KMS-11 (cell line): ENCODE data around the gene NDUFAF3.

ENCODE experiments used
- H2AFZ ChIP-seq: fragments of 200-600 bp; sonication (generic); 2 replicates; pipeline ENCODE4 v1.6.1; 2016; ENCODE audit warnings: antibody characterized with exemption, mixed run types, low read depth
- H3K27ac ChIP-seq: fragments of 200-600 bp; sonication (generic); 2 replicates; pipeline ENCODE4 v1.6.1; 2016; ENCODE audit warnings: mild to moderate bottlenecking, mixed run types
- H3K27me3 ChIP-seq: fragments of 200-600 bp; sonication (generic); 2 replicates; pipeline ENCODE4 v1.6.1; 2017; ENCODE audit warnings: mild to moderate bottlenecking, low read depth, mixed run types, moderate library complexity; ENCODE audit not compliant: insufficient read depth
- H3K36me3 ChIP-seq: fragments of 200-600 bp; sonication (generic); 2 replicates; pipeline ENCODE4 v1.6.1; 2017; ENCODE audit warnings: mild to moderate bottlenecking, mixed run types; ENCODE audit not compliant: insufficient read depth
- H3K4me1 ChIP-seq: fragments of 200-600 bp; sonication (generic); 2 replicates; pipeline ENCODE4 v1.6.1; 2016; ENCODE audit warnings: mild to moderate bottlenecking, low read depth, mixed run types; ENCODE audit not compliant: poor library complexity, severe bottlenecking
- H3K4me2 ChIP-seq: fragments of 200-600 bp; sonication (generic); 2 replicates; pipeline ENCODE4 v1.7.0; 2016; ENCODE audit warnings: mild to moderate bottlenecking, mixed run types
- H3K4me3 ChIP-seq: fragments of 200-600 bp; sonication (generic); IDR thresholded peaks from 2 replicates; pipeline ENCODE4 v1.6.1; 2017; ENCODE audit warnings: low read depth, low read length, mixed read lengths; ENCODE audit not compliant: insufficient read depth
- H3K79me2 ChIP-seq: fragments of 200-600 bp; sonication (generic); 2 replicates; pipeline ENCODE4 v1.6.1; 2016; ENCODE audit warnings: low read depth, mixed run types; ENCODE audit not compliant: insufficient read depth
- H3K9ac ChIP-seq: fragments of 200-600 bp; sonication (generic); 2 replicates; pipeline ENCODE4 v1.6.1; 2016; ENCODE audit warnings: mild to moderate bottlenecking, mixed run types
- H4K20me1 ChIP-seq: fragments of 200-600 bp; sonication (generic); 2 replicates; pipeline ENCODE4 v1.6.1; 2016; ENCODE audit warnings: mild to moderate bottlenecking, mixed run types; ENCODE audit not compliant: insufficient read depth
- TF ChIP-seq, protein P1 (sequence below): fragments of 200-600 bp; sonication (generic); conservative IDR thresholded peaks from 2 replicates; pipeline ENCODE4 v1.6.1; 2017; ENCODE audit warnings: low read depth, mild to moderate bottlenecking, antibody characterized with exemption, low read length, moderate library complexity, mixed read lengths

Gene NDUFAF3

DNA sequence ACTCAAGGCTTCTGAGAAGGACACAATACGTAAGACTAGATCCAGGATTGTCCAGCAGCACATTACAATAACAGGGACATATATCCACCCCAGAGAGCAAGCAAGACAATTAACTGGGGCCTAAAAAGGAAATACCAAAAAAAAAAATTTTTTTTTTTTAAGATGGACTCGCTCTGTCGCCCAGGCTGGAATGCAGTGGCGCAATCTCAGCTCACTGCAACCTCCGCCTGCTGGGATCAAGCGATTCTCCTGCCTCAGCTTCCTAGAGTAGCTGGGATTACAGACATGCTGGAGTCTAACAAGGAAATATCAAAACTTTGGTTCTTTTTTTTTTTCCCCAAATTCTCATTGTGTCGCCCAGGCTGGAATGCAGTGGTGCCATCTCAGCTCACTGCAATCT is 36.1 kb downstream of the NDUFAF3 start:
- Histone ChIP-seq H3K27ac (no peak overlapping the region), H3K9ac (no peak overlapping the region), H2AFZ (no peak overlapping the region), H4K20me1 (no peaks in the 10 kb centered on the region), H3K4me2 (no peak overlapping the region), H3K4me3 (no peak overlapping the region), H3K79me2 (no peaks in the 10 kb centered on the region), H3K27me3 (no peaks in the 10 kb centered on the region), H3K36me3 (no peaks in the 10 kb centered on the region), H3K4me1 (peaks cover 5% of the 10 kb centered on the region)
- TF ChIP-seq, protein P1, sequence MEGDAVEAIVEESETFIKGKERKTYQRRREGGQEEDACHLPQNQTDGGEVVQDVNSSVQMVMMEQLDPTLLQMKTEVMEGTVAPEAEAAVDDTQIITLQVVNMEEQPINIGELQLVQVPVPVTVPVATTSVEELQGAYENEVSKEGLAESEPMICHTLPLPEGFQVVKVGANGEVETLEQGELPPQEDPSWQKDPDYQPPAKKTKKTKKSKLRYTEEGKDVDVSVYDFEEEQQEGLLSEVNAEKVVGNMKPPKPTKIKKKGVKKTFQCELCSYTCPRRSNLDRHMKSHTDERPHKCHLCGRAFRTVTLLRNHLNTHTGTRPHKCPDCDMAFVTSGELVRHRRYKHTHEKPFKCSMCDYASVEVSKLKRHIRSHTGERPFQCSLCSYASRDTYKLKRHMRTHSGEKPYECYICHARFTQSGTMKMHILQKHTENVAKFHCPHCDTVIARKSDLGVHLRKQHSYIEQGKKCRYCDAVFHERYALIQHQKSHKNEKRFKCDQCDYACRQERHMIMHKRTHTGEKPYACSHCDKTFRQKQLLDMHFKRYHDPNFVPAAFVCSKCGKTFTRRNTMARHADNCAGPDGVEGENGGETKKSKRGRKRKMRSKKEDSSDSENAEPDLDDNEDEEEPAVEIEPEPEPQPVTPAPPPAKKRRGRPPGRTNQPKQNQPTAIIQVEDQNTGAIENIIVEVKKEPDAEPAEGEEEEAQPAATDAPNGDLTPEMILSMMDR = no peak
